Activated CD4-positive, alpha-beta memory T cell treated with anti-CD3 and anti-CD28 coated beads, Interleukin-2, amount 10 ng/mL, durations not matched to agents 7 days and 5 days (primary cell): Measurements from ENCODE around the gene RAPGEF5. TPM values are rescaled to one million over a fixed set of nuclear protein-coding genes. Genes with fewer than 3 reads are reported as not detected.

Source experiments
- CTCF ChIA-PET: fragments of 350-600 bp; sonication (Branson Sonifier 250); formaldehyde crosslinking; loops from one replicate; lab custom pipeline; 2021; ENCODE audit warnings: antibody characterized with exemption, inconsistent platforms; lab: Charles Lee
- POLR2A ChIA-PET: fragments of 350-600 bp; sonication (Branson Sonifier 250); formaldehyde crosslinking; loops from one replicate; lab custom pipeline; 2021; ENCODE audit warnings: antibody characterized with exemption; lab: Charles Lee
- DNase-seq: peaks from one replicate; pipeline ENCODE4 v3.0.0-alpha.2; 2020
- H3K27ac Mint-ChIP-seq: one replicate; pipeline ENCODE4 v1.8.0; 2021; ENCODE audit warnings: mild to moderate bottlenecking, mixed read lengths
- H3K27me3 Mint-ChIP-seq: one replicate; pipeline ENCODE4 v1.8.0; 2021; ENCODE audit warnings: mixed read lengths
- H3K36me3 Mint-ChIP-seq: one replicate; pipeline ENCODE4 v1.8.0; 2021; ENCODE audit warnings: low read depth, mixed read lengths
- H3K4me1 Mint-ChIP-seq: one replicate; pipeline ENCODE4 v1.8.0; 2021; ENCODE audit warnings: mixed read lengths
- H3K4me3 Mint-ChIP-seq: one replicate; pipeline ENCODE4 v1.8.0; 2021; ENCODE audit warnings: mild to moderate bottlenecking, mixed read lengths
- H3K9me3 Mint-ChIP-seq: one replicate; pipeline ENCODE4 v1.8.0; 2021; ENCODE audit warnings: mixed read lengths
- total RNA-seq, 2 experiments: library from RNA; stranded (reverse); gene quantifications; one replicate each; pipeline ENCODE4 v1.2.3, GENCODE V29; 2021

The RAPGEF5 gene
- total RNA-seq, 2 experiments from 2014 or later: 0.43 to 0.93 TPM

GRCh38 chr7:22331704-22332103, 25.2 kb downstream of the RAPGEF5 start:
- H3K9me3 Mint-ChIP-seq: no peaks in the 10 kb centered on the region
- H3K4me3 Mint-ChIP-seq: no peak overlapping the region
- H3K27ac Mint-ChIP-seq: no peak overlapping the region
- no peaks in the 10 kb centered on the region for H3K36me3 Mint-ChIP-seq
- no peak for DNase-seq
- peaks cover 31% of the 10 kb centered on the region for H3K27me3 Mint-ChIP-seq
- CTCF ChIA-PET: interaction anchor here (0.9 to 1.5 kb wide), 2 partner anchors 8 to 368 kb away, joined by 3 to 5 read pairs; no protein-coding TSS in a partner anchor
- no peaks in the 10 kb centered on the region for H3K4me1 Mint-ChIP-seq
- POLR2A ChIA-PET: no interaction called here

DNA sequence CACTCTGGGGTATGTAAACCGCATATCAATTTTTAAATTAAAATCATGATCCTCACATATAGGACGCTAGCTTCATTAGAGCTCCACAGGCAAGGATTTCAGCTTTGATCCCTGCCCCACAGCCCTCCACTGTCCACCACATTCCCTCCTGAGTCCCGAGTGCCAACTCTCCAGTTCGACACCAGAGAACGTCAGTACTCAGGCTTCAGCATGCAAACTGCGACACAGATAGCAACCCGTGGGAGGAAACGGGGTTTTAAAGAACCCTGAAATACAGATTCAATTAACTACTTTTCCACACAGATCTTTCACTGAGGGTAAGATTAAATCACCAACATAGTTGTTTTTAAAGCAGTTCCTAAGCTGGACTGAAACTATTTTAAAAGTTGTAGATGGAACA, 26.1 kb downstream of the RAPGEF5 start:
- Mint-ChIP-seq H3K4me3 (no peak overlapping the region), H3K9me3 (no peaks in the 10 kb centered on the region), H3K36me3 (no peaks in the 10 kb centered on the region), H3K27me3 (peaks cover 33% of the 10 kb centered on the region), H3K4me1 (no peaks in the 10 kb centered on the region), H3K27ac (no peak overlapping the region)
- CTCF ChIA-PET: interaction anchor here (0.5 to 1.5 kb wide), 3 partner anchors 9 to 367 kb away, joined by 3 to 5 read pairs (median 4); no protein-coding TSS in a partner anchor
- POLR2A ChIA-PET: no interaction called here
- DNase-seq: no peak

DNA sequence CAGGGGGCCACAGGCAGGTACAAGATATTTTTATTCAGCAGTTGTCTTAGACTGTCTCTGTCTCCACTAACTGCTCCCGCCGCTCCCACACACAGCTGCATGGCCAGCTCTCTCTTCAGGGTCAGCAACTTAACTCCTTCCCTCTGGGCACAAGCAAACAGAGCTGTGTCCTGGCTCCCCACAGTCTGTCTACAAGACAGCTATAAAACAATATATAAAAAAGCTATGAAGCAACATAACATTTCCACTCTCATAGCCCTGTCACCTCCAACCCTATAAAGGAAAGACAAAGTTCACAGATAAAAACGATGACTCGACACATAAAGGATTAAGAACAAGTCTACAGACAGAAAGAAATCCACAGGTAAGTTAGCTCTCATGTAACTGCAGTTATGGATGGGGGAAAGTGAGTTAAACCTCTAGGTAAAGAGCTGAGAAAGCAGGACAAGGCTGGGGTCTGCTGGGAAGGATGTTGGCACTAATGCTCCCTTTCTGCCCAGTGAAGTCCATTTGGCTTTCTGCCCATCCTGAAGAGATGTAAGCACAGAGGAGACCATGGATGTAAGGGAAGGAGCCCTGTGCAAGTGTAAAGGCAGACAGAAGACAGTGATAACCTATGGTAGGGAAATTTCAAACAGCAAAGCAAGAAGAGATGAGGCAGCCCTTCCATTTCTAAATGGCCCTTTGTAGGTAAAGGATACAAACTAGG, 27.0 kb downstream of the RAPGEF5 start:
- Mint-ChIP-seq H3K9me3 (no peaks in the 10 kb centered on the region), H3K4me3 (no peak overlapping the region), H3K27me3 (peaks cover 32% of the 10 kb centered on the region), H3K27ac (no peak overlapping the region), H3K36me3 (no peaks in the 10 kb centered on the region), H3K4me1 (no peaks in the 10 kb centered on the region)
- POLR2A ChIA-PET: no interaction called here
- no peak for DNase-seq
- CTCF ChIA-PET: interaction anchor here (1.5 kb wide), 1 partner anchor 10 kb away, joined by 5 read pairs; no protein-coding TSS in a partner anchor

DNA sequence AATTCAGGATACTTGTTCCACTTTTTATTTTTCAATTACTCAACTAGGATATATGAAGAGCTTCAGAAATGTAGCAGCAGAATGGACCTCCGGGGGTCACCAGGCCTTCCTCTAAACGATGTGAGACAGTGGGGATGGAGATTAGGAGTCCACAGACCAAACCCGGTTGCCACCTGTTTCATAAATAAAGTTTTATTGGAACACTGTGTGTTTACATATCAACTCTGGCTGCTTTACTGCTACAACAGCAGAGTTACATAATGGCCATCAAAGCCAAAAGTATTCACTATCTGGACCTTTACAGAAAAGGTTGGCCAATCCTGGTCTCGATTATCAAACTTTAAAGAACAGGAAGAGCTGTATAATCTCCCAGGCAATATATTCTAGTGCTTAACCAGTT, 30.8 kb downstream of the RAPGEF5 start:
- peaks cover 30% of the 10 kb centered on the region for H3K27me3 Mint-ChIP-seq
- H3K4me3 Mint-ChIP-seq: no peak overlapping the region
- H3K27ac Mint-ChIP-seq: no peak overlapping the region
- no peak for DNase-seq
- H3K36me3 Mint-ChIP-seq: no peaks in the 10 kb centered on the region
- H3K4me1 Mint-ChIP-seq: no peaks in the 10 kb centered on the region
- H3K9me3 Mint-ChIP-seq: no peaks in the 10 kb centered on the region
- ChIA-PET CTCF (interaction anchor here (1.3 kb wide), 1 partner anchor 163 kb away, joined by 3 read pairs; no protein-coding TSS in a partner anchor), POLR2A (no interaction called here)

GRCh38 chr7:22325671-22326070, 31.3 kb downstream of the RAPGEF5 start:
- no peak overlapping the region for H3K4me3 Mint-ChIP-seq
- ChIA-PET POLR2A (no interaction called here), CTCF (no interaction called here)
- DNase-seq: no peak
- no peak overlapping the region for H3K27ac Mint-ChIP-seq
- H3K9me3 Mint-ChIP-seq: no peaks in the 10 kb centered on the region
- peaks cover 29% of the 10 kb centered on the region for H3K27me3 Mint-ChIP-seq
- no peaks in the 10 kb centered on the region for H3K4me1 Mint-ChIP-seq
- no peaks in the 10 kb centered on the region for H3K36me3 Mint-ChIP-seq

- Mint-ChIP-seq H3K36me3 (no peaks in the 10 kb centered on the region), H3K4me1 (no peaks in the 10 kb centered on the region), H3K27ac (no peak overlapping the region), H3K4me3 (no peak overlapping the region), H3K9me3 (no peaks in the 10 kb centered on the region), H3K27me3 (peaks cover 33% of the 10 kb centered on the region)
- DNase-seq: no peak
- CTCF ChIA-PET: no interaction called here
- POLR2A ChIA-PET: no interaction called here
Measured at GRCh38 chr7:22323714-22324113, 33.2 kb downstream of the RAPGEF5 start.

DNA sequence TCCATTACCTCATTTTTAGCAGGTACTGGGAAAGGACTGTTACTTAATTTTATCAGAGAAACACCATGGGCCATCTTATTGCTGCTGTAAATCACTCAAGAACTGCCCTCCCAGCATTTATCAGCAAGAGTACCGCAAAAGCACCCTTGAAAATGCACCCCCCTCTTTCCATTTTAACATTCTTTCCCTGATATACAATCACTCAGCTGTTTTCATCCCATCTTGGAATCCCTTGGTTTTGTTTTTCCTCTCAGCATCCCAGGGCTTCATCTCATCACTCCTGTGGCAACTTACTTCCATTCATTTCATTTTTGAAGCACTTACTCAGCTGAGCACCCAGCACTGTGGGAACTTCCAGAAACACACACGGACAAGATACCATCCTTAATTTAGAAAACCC, 36.5 kb downstream of the RAPGEF5 start:
- H3K27ac Mint-ChIP-seq: no peak overlapping the region
- no peaks in the 10 kb centered on the region for H3K36me3 Mint-ChIP-seq
- H3K4me3 Mint-ChIP-seq: no peak overlapping the region
- peaks cover 25% of the 10 kb centered on the region for H3K27me3 Mint-ChIP-seq
- H3K4me1 Mint-ChIP-seq: no peaks in the 10 kb centered on the region
- CTCF ChIA-PET: interaction anchor here (0.8 kb wide), 1 partner anchor 12 kb away, joined by 3 read pairs; no protein-coding TSS in a partner anchor
- POLR2A ChIA-PET: no interaction called here
- no peak for DNase-seq
- H3K9me3 Mint-ChIP-seq: no peaks in the 10 kb centered on the region

DNA sequence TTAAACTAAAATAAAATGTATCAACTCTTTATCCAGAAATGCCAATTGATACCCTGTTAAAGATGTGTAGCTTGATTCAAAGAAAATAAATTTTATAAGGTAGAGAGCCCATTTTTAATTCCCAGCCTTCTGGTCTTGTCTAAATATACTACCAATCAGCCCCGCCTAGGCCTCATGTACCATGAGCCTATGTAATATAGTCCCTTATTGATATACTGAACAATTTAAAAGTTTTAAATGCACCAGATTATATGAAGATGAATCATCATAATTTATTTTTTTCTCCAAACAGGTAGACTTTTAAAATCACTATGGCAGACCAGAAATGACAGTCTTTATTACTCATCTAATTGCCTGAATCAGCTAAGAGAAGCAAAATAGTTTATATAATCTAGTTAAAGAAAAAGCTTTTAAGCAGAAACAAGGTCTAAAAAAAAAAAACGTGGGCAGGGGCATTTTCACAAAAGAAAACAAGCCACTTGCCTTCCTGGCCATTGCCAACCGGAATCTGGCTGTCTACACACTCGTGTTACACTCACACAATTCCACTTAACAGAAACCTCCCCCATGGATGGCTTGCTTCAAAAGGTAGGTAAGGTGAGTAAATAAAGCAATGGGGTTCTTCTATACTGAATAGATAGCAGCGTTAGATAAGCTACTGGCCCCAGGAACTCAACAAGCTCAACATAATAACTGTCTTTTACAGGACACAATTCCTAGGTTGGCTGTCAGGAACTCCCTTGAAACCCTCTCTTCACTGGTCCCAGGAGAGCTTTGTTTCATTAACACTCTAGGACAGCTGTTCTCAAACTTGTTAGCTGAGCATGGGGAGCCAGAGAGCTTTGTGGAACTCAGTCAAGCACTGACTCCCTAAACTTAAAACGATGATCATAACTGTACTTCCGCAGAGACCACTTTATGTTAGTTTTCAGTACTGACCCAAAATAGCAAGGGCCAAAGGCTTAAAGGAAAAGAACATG, 37.2 kb downstream of the RAPGEF5 start:
- no peak overlapping the region for H3K4me3 Mint-ChIP-seq
- no peaks in the 10 kb centered on the region for H3K4me1 Mint-ChIP-seq
- H3K36me3 Mint-ChIP-seq: no peaks in the 10 kb centered on the region
- DNase-seq: no peak
- H3K27ac Mint-ChIP-seq: no peak overlapping the region
- H3K27me3 Mint-ChIP-seq: peaks cover 19% of the 10 kb centered on the region
- H3K9me3 Mint-ChIP-seq: no peaks in the 10 kb centered on the region
- POLR2A ChIA-PET: no interaction called here
- CTCF ChIA-PET: interaction anchor here (0.8 kb wide), 1 partner anchor 11 kb away, joined by 3 read pairs; no protein-coding TSS in a partner anchor

- Mint-ChIP-seq H3K27ac (no peak overlapping the region), H3K4me3 (no peak overlapping the region), H3K9me3 (no peaks in the 10 kb centered on the region), H3K36me3 (no peaks in the 10 kb centered on the region), H3K27me3 (peaks cover 20% of the 10 kb centered on the region), H3K4me1 (no peaks in the 10 kb centered on the region)
- POLR2A ChIA-PET: no interaction called here
- CTCF ChIA-PET: no interaction called here
- no peak for DNase-seq
Measured at GRCh38 chr7:22318376-22318775, 38.6 kb downstream of the RAPGEF5 start.

DNA sequence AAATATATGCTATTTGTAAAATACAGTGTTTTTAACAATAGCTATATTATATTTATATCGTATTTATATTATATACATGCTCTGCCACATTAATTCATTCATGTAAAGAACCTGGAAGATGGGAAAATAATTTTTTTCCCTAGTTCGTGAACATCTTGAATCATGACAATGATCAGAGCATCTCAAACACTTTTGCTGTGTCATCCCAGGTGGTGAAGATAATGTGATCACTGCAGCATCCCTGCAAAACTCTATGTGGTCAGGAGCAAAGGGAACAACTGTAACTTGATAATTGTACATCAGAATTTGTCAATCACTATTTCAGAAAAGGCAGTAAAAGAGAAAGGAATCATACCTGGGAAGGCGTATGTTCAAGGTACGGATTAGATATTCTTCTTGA, 39.3 kb downstream of the RAPGEF5 start:
- CTCF ChIA-PET: no interaction called here

DNA sequence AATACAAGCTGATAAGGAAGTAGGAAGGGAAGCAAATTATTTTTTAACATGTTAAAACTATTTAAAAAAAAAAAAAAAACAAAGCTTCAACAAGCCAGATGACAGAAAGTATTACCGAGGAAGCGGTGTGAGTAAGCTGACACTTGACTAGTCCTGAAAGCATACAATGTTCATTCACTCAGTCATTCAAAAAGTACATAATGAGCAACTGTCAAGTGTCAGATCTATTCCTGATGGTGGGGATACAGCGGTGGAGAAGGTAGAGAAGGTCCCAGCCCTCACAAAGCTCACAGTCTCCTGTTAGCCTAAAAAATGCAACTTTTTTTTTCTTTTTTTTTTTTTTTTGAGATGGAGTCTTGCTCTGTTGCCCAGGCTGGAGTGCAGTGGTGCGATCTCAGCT, 40.0 kb downstream of the RAPGEF5 start:
- H3K4me3 Mint-ChIP-seq: no peak overlapping the region
- CTCF ChIA-PET: no interaction called here
- H3K27ac Mint-ChIP-seq: no peak overlapping the region
- no peaks in the 10 kb centered on the region for H3K4me1 Mint-ChIP-seq
- no peak for DNase-seq
- no peaks in the 10 kb centered on the region for H3K36me3 Mint-ChIP-seq
- peaks cover 25% of the 10 kb centered on the region for H3K27me3 Mint-ChIP-seq
- POLR2A ChIA-PET: no interaction called here
- no peaks in the 10 kb centered on the region for H3K9me3 Mint-ChIP-seq

More for the DNA sequence above, 39.3 kb downstream of the RAPGEF5 start:
- DNase-seq: no peak
- Mint-ChIP-seq H3K36me3 (no peaks in the 10 kb centered on the region), H3K27me3 (peaks cover 24% of the 10 kb centered on the region), H3K4me3 (no peak overlapping the region), H3K4me1 (no peaks in the 10 kb centered on the region), H3K27ac (no peak overlapping the region), H3K9me3 (no peaks in the 10 kb centered on the region)
- POLR2A ChIA-PET: no interaction called here

DNA sequence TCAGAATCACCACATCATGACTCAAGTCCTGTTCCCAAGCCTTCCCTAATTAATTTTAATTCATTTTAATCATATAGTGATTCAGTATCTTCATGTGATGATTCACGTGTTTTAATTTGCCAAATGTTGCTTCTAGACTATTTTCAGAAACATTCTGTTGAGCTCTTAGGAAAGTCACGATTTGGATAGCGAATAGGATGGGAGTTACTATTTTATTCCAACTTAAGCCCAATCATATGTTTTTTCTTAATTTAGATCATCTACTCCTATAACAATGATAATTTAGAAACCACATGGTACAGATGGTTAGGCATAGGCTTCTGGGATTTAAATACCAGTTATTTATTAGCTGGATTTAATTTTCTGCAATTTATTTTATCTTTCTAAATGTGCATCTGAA, 49.1 kb downstream of the RAPGEF5 start:
- peaks cover 20% of the 10 kb centered on the region for H3K27me3 Mint-ChIP-seq
- no peaks in the 10 kb centered on the region for H3K36me3 Mint-ChIP-seq
- ChIA-PET CTCF (interaction anchor here (0.5 to 1.6 kb wide), 3 partner anchors 12 to 1048 kb away, joined by 3 to 5 read pairs (median 3); no protein-coding TSS in a partner anchor), POLR2A (no interaction called here)
- no peak for DNase-seq
- no peak overlapping the region for H3K4me3 Mint-ChIP-seq
- H3K4me1 Mint-ChIP-seq: no peaks in the 10 kb centered on the region
- no peaks in the 10 kb centered on the region for H3K9me3 Mint-ChIP-seq
- no peak overlapping the region for H3K27ac Mint-ChIP-seq

- no peaks in the 10 kb centered on the region for H3K4me1 Mint-ChIP-seq
- no peak overlapping the region for H3K27ac Mint-ChIP-seq
- no peak overlapping the region for H3K4me3 Mint-ChIP-seq
- DNase-seq: no peak
- H3K27me3 Mint-ChIP-seq: peaks cover 13% of the 10 kb centered on the region
- H3K9me3 Mint-ChIP-seq: no peaks in the 10 kb centered on the region
- ChIA-PET POLR2A (no interaction called here), CTCF (no interaction called here)
- no peaks in the 10 kb centered on the region for H3K36me3 Mint-ChIP-seq
Measured at GRCh38 chr7:22305706-22306105, 51.2 kb downstream of the RAPGEF5 start.
